HG03342 (cell line): ENCODE measurements around the gene TLR2.

Source experiments
- ATAC-seq: cut with Tn5 transposase; IDR thresholded peaks from one replicate; pipeline ENCODE4 v1.9.1; 2021; ENCODE audit warnings: mild to moderate bottlenecking, moderate library complexity; ENCODE audit not compliant: unreplicated experiment

TLR2 gene

DNA sequence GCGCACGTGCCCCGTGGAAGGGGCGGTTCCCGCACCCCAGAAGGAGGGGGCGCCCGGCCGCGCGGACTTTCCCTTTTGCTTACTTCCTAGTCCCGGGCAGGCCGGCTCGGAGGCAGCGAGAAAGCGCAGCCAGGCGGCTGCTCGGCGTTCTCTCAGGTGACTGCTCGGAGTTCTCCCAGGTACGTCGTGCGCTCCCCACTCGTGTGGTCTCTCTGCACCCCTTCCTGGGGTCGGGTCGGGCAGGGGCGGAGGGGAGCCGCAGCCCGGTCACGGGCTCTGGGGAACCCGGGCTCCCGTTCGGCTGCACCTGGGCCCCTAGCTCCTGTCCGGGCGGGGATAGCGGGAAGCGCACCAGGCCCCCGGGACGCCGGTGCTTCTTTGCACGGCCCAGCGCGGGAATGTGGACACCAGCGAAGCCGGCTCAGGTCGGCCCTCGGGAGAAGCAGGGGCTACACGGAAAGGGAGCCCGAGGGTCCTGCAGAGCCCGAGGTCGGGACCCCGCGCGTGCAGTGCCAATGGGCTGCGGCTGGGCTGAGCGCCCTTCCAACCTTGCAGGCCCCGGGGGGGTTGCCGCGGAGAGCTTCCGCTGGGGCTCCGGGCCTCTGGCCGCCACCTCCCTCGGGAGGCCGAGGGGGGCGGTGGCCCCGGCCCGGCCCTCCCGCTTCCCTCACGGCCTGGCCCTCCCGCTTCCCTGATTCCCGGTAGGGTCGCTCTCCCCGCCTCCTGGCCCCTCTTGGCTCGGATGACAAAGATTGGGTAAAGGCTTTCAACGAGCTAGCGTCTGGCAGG, at the start of gene TLR2:
TSS of gene TLR2 (plus strand) at position 99 of the 789 bp plus-strand sequence. CDS start 18,628 bp downstream, outside the sequence.
- ATAC-seq, result peak; percentile 96

DNA sequence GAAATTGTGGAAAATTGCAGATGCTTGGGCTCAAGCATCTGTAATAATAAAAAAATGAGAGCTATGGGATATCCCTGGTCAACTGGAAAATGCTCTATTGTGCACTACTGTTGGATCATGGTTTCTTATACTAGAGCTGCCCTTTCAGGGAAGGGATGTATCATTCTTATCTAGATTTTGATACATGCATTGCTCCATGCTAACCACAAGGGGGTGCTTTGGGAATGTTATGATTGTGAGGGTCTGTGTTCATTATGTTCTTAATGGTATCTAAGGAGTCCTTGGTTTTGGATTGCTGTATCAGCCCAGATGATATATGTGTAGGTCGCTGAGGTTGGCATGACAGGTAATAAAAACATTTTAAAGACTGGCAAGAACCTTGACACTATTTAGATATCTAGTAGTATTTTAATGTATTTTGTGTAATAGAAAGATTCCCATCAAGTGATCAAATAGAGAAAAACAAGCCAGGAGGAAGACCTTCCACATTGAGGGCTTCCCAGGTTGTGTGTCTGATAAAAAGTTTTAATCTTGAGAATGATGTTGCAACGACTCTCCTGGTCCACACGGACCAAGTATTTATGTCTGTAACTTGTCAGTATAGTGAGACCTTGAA, 49.2 kb upstream of the TLR2 start:
- ATAC-seq, result no peak

- ATAC-seq, result no peak
Measured at GRCh38 chr4:153635846-153636245, 48.2 kb upstream of the TLR2 start.

DNA sequence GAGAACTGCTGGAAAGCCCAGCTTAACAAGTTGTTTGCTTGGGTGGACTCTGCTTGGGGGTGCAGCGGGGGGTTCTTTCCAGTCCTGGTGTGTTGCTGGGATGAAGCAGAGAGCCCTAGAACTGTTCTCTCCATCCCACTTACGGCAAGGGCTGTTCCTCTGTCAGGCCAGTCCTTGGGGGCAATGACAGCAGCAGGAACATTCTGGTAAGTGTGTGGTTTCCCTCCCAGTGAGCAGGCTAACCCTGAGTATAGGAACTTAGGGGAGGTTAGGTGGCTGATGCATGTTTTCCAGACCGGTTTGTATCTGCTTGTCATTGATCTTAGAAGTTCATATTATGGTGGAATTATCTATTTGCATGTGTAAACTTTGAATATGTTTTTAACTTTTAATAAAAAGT, 46.9 kb upstream of the TLR2 start:
- no peak for ATAC-seq

GRCh38 chr4:153638011-153638410, 46.1 kb upstream of the TLR2 start:
- ATAC-seq, result no peak

DNA sequence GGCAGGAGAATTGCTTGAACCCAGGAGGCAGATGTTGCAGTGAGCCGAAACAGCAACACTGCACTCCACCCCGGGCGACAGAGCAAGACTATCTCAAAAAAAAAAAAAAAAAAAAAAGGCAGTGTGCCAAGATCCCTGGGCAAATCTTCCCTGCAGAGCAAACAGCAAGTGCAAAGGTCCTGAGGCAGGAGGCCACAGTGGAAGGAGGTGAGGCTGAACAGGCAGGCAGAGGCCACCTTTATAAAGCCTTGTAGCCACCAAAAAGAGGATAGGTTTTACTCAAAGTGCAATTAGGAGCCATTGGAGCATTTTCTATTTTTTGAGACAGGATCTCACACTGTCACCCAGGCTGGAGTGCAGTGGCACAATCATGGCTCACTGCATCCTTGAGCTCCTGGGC, 45.1 kb upstream of the TLR2 start:
- no peak for ATAC-seq

DNA sequence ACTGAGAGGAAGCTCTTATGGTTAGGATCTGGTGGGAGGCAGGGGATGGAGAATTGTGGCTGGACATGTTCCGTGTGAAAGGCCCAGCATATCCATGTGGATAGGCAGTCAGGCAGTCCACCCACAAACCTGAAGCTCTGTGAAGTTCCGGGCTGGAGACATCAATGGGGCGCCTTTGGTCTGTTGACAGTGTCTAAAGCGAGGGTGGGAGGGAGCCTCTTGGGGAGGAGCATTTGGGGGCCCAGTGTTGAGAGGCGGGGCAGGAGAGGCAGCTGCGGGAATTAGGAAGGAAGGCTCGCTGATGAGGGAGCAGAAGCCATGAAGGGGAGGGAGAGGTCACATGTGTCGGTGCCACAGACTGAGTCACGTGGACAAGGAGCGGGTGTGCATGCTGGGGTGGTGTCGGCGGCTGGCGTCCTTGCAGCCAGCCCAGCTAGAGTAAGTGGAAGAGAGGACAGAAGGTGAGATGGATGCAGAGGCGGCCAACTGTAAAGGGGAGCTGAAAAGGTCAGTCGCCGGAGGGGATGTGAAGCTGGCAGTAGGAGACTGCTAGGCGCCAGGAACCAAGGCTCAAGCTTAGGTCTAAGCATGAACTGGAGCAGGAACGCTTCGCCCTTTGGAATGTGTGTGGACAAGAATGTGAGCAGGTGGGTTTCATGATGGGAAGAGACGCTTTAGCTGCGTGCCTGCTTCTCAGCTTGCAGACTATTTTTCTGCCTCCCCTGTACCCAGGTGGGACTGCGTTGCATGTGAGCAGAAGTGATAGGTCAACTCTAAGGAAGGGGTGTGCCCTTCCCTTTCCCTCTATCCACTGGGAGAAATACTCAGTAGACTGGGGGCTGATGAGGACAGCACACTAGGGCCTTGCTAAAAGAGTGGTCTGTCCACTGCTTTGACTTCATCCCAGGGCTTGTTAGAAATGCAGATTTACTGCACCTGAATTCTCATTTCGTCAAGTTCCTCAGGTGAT, 44.0 kb upstream of the TLR2 start:
- no peak for ATAC-seq

GRCh38 chr4:153641532-153641931, 42.5 kb upstream of the TLR2 start:
- no peak for ATAC-seq

DNA sequence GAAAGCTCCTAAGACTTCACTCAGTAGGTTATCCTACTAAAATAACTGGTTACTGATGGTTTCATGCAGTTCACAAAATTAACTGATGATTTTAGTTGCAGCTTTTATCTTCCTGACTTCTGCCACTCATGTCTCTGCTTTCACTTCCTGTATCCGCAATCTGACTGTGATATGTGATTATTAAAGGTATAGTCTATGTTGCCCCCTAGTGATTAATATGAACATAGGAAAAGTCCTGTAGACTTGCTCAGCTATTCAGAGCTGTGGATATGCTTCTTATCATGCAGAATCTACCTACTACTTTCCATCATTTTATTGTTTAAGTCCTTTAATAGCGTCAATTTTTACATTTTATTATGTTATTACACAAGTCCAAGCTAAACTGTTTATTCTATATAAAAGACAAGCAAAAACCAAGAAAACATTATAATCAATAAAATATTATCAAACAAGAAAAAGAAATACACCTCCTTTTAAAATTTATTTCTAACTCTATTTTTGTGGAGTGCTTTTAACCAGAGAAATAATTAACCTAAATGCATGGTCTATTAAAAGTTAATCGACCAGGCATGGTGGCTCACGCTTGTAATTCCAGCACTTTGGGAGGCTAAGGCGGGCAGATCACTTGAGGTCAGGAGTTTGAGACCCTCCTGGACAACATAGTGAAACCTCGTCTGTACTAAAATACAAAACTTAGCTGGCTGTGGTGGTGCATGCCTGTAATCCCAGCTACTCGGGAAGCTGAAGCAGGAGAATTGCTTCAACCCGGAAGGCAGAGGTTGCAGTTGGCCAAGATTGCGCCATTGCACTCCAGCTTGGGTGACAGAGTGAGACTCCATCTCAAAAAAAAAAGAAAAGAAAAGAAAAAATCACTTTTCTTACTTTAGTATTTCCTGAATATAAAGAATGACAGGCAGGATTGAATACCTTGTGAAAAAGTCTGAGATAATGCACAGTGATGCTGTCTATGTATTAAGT, 40.4 kb upstream of the TLR2 start:
- peak; percentile 96 for ATAC-seq

- ATAC-seq, result no peak
Measured at GRCh38 chr4:153645183-153645582, 38.9 kb upstream of the TLR2 start.

GRCh38 chr4:153646261-153646660, 37.8 kb upstream of the TLR2 start:
- ATAC-seq, result no peak

- no peak for ATAC-seq
Measured at GRCh38 chr4:153646978-153647377, 37.1 kb upstream of the TLR2 start.

DNA sequence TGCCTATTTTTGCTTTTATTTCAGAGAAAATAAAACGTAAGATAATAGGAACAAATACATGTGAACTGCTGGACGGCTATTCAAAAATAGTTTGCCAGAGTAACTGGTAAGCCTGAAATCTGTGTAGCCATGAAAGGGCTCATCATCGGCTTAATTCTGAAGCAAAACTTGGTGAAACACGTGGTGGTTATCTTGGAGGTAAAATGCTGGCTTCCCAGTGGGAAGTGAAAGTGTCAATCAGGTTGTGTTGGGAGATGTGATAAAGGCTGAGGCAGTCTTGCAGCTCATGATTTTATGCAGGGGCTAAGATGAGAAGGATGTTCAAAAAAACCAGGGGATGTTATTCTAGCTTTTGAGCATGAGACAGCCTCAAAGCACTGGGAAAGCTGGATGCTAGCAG, 36.1 kb upstream of the TLR2 start:
- ATAC-seq, result no peak

GRCh38 chr4:153649572-153649991, 34.5 kb upstream of the TLR2 start:
- no peak for ATAC-seq

DNA sequence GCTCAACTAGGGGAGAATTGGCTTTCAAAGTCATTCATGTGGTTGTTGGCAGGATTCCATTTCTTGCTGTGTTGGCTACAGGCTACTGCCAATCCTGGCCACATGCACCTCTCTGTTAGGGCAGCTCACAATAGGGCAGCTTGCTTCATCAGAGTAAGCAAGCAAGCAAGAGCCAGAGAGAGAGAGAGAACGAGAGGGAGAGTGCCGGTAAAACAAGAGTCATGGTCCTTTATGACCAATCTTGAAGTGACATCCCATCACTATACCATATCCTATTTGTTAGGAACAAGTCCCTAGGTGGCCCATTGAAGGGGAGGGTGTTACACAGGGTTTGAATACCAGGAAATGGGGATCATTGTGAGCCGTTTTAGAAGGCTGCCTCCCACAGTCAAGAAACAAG, 33.0 kb upstream of the TLR2 start:
- no peak for ATAC-seq

GRCh38 chr4:153651587-153651986, 32.5 kb upstream of the TLR2 start:
- ATAC-seq, result no peak

DNA sequence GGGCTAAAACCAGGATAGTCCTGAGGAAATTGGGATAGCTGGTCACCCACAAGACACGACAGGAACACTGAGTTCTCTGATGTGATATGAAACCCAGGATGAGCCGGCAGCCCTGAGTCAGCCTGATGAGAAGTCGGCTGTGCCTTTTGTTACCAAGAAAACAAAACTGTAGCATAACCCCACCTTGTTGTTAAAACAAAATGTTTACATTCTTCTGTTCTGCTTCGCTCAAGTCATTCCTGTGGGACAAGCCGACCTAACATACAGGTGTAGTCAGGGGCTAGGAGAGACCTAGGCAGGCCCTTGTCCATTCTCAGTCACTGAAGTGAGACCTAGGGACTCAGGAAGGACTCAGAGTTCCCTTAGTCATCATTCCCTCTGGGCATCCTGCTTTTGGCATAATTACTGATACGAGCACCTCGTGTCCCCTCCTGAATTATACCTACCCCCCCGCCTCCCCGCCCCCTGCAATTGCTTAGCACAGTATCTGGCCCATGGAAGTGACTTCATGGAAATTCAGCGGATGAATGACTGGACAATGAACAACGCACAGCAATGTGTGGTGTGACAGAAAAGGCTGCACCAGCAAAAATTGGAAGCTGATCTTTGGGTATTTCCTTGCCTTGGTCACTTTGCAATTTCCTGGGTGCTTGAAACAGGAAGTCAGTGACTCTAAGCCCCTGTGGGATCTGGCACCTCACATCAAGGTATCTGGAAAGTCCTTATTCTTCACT, 31.9 kb upstream of the TLR2 start:
- ATAC-seq, result no peak

GRCh38 chr4:153655002-153655541, 29.0 kb upstream of the TLR2 start:
- ATAC-seq, result no peak

GRCh38 chr4:153655928-153656327, 28.2 kb upstream of the TLR2 start:
- ATAC-seq, result no peak
